Progenitor cell of endocrine pancreas (in vitro differentiated cells): Measurements from ENCODE around the gene NID2. TPM values are rescaled to one million over a fixed set of nuclear protein-coding genes. Genes with fewer than 3 reads are reported as not detected.

Experiments
- DNase-seq: peaks from one replicate; pipeline ENCODE4 v3.0.0; 2021; ENCODE audit warnings: low spot score; ENCODE audit not compliant: unreplicated experiment
- H3K27ac Mint-ChIP-seq: 2 replicates; pipeline ENCODE4 v1.8.0; 2021; ENCODE audit warnings: mild to moderate bottlenecking, moderate library complexity, mixed read lengths
- H3K27me3 Mint-ChIP-seq: 2 replicates; pipeline ENCODE4 v1.8.0; 2021; ENCODE audit warnings: mixed read lengths
- H3K36me3 Mint-ChIP-seq: 2 replicates; pipeline ENCODE4 v1.8.0; 2022; ENCODE audit warnings: mixed read lengths; ENCODE audit not compliant: insufficient read depth
- H3K4me1 Mint-ChIP-seq: 2 replicates; pipeline ENCODE4 v1.8.0; 2021; ENCODE audit warnings: low read depth, mixed read lengths
- H3K4me3 Mint-ChIP-seq: 2 replicates; pipeline ENCODE4 v1.8.0; 2021; ENCODE audit warnings: low read depth, mild to moderate bottlenecking, moderate library complexity, mixed read lengths
- H3K9me3 Mint-ChIP-seq: 2 replicates; pipeline ENCODE4 v1.8.0; 2021; ENCODE audit warnings: low read depth, mixed read lengths
- total RNA-seq: library from RNA; stranded (reverse); gene quantifications from 2 replicates; pipeline ENCODE4 v1.2.1, GENCODE V29; 2021
- TF ChIP-seq, protein P1 (sequence below): fragments of 200-600 bp; sonication (generic); IDR thresholded peaks from one replicate; pipeline ENCODE4 v1.5.0; 2021; ENCODE audit warnings: antibody characterized with exemption, mild to moderate bottlenecking; ENCODE audit not compliant: unreplicated experiment

Gene NID2
- total RNA-seq, 1 donor from 2014 or later, result 2.1 TPM

DNA sequence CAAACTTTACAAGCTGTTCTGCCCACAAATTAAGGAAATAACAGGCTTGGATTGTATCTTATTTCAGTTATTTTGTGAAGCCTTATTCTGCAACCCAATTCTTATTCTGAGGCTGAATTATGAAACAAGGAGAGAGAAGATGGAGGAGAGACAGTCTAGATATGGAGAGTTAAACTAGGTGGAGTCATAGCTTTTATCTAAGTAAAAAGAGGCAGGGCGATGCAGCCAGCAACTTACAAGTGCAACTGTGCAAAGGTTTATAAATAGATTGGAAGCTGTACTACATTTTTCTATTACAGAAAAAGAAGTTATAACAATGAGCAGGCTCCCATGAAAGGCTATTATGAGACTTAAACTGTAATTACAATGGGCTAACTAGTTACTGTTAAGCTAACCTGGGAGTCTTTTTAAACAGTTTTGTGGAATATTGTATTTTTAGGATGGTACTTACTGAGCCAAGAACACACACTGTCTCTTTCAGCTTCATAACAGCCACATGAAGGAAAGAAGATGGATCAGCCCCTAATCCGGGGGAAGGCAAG, 22.4 kb downstream of the NID2 start:
- Mint-ChIP-seq H3K36me3 (no peaks in the 10 kb centered on the region), H3K4me3 (no peak overlapping the region), H3K9me3 (no peaks in the 10 kb centered on the region), H3K27me3 (peaks cover 23% of the 10 kb centered on the region), H3K4me1 (peaks cover 6% of the 10 kb centered on the region), H3K27ac (no peak overlapping the region)
- TF ChIP-seq, protein P1, sequence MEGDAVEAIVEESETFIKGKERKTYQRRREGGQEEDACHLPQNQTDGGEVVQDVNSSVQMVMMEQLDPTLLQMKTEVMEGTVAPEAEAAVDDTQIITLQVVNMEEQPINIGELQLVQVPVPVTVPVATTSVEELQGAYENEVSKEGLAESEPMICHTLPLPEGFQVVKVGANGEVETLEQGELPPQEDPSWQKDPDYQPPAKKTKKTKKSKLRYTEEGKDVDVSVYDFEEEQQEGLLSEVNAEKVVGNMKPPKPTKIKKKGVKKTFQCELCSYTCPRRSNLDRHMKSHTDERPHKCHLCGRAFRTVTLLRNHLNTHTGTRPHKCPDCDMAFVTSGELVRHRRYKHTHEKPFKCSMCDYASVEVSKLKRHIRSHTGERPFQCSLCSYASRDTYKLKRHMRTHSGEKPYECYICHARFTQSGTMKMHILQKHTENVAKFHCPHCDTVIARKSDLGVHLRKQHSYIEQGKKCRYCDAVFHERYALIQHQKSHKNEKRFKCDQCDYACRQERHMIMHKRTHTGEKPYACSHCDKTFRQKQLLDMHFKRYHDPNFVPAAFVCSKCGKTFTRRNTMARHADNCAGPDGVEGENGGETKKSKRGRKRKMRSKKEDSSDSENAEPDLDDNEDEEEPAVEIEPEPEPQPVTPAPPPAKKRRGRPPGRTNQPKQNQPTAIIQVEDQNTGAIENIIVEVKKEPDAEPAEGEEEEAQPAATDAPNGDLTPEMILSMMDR, result no peak
- no peak for DNase-seq

- no peaks in the 10 kb centered on the region for H3K36me3 Mint-ChIP-seq
- H3K4me1 Mint-ChIP-seq, result no peaks in the 10 kb centered on the region
- H3K27me3 Mint-ChIP-seq, result peaks cover 20% of the 10 kb centered on the region
- TF ChIP-seq, protein P1, result no peak
- no peaks in the 10 kb centered on the region for H3K9me3 Mint-ChIP-seq
- H3K4me3 Mint-ChIP-seq, result no peak overlapping the region
- no peak for DNase-seq
- no peak overlapping the region for H3K27ac Mint-ChIP-seq
These were observed 23.9 kb downstream of the NID2 start for GRCh38 chr14:52044791-52045522.

- H3K27me3 Mint-ChIP-seq, result peaks cover 22% of the 10 kb centered on the region
- no peaks in the 10 kb centered on the region for H3K9me3 Mint-ChIP-seq
- DNase-seq, result peak; percentile 25
- H3K4me3 Mint-ChIP-seq, result no peak overlapping the region
- H3K27ac Mint-ChIP-seq, result no peak overlapping the region
- no peaks in the 10 kb centered on the region for H3K4me1 Mint-ChIP-seq
- H3K36me3 Mint-ChIP-seq, result no peaks in the 10 kb centered on the region
- TF ChIP-seq, protein P1, result peak; percentile 68
These were observed 25.2 kb downstream of the NID2 start for GRCh38 chr14:52043690-52044089.

DNA sequence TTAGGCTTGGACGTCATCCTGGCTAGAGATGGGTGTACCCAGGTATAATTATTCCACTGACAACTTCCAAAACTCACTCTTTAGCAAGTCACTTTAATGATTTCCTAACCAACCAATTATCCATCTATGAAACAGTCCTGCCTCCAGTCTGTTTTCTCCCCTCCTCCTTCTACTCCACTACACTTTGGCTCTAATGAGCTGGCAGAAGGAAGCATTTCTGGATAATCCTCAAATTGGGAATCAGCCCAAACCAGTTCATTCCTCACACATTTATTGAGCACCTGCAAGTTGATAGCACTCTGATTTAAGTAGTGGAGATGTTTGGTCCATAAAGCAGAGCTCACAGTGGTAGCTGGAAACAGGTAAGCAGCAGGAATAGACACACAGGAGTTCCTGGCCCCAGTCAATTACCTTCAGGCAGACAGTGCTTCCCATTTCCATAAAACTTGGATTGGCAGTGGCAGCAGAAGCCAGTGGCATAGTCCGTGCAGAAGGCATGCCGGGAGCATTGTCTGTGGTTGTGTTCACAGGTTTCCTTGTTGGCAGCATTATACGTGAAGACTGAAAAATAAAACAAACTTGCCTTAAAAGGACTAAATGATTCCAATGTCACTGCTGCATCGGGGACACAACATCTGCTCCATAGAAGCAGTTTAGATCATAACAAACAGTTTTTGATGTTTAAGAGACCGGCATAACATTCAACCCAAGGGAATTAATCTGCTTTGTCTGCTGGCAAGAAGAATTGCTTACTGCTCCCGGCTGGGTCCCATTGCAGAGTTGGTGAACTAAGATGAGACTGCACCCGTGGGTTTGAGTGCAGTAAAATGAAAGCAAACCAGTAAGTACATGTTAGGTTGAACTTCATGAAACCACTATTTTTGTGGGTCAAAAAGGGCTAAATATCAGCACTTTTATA, 26.2 kb downstream of the NID2 start:
- no peaks in the 10 kb centered on the region for H3K36me3 Mint-ChIP-seq
- no peak overlapping the region for H3K4me3 Mint-ChIP-seq
- DNase-seq, result no peak
- peaks cover 26% of the 10 kb centered on the region for H3K27me3 Mint-ChIP-seq
- H3K4me1 Mint-ChIP-seq, result no peaks in the 10 kb centered on the region
- TF ChIP-seq, protein P1, result no peak
- H3K27ac Mint-ChIP-seq, result no peak overlapping the region
- H3K9me3 Mint-ChIP-seq, result no peaks in the 10 kb centered on the region

- H3K4me3 Mint-ChIP-seq, result no peak overlapping the region
- H3K27me3 Mint-ChIP-seq, result peaks cover 19% of the 10 kb centered on the region
- DNase-seq, result no peak
- H3K27ac Mint-ChIP-seq, result no peak overlapping the region
- no peaks in the 10 kb centered on the region for H3K36me3 Mint-ChIP-seq
- TF ChIP-seq, protein P1, result no peak
- no peaks in the 10 kb centered on the region for H3K9me3 Mint-ChIP-seq
- no peaks in the 10 kb centered on the region for H3K4me1 Mint-ChIP-seq
These were observed 28.3 kb downstream of the NID2 start for GRCh38 chr14:52040598-52040997.
